OCI-LY1 (cell line): ENCODE results near the gene SIGLEC1.

ENCODE experiments used
- H2AFZ ChIP-seq: fragments of 200-600 bp; sonication (generic), shearing (Covaris generic); 2 replicates; pipeline ENCODE4 v1.6.0; 2014; ENCODE audit warnings: antibody characterized with exemption, mild to moderate bottlenecking, low read length
- H3F3A ChIP-seq: fragments of 200-600 bp; sonication (generic), shearing (Covaris generic); 2 replicates; pipeline ENCODE4 v1.6.0; 2014; ENCODE audit warnings: mild to moderate bottlenecking, antibody characterized with exemption, low read length, moderate library complexity; ENCODE audit not compliant: insufficient read depth
- H3K27ac ChIP-seq: fragments of 200-600 bp; sonication (generic); 2 replicates; pipeline ENCODE4 v1.5.1; 2014; ENCODE audit warnings: low read length, mixed run types, mild to moderate bottlenecking, low read depth; ENCODE audit not compliant: poor library complexity, severe bottlenecking
- H3K27me3 ChIP-seq: fragments of 200-600 bp; sonication (generic); 2 replicates; pipeline ENCODE4 v1.6.0; 2014; ENCODE audit warnings: antibody characterized with exemption, mild to moderate bottlenecking, low read length, moderate library complexity; ENCODE audit not compliant: insufficient read depth
- H3K36me3 ChIP-seq: fragments of 200-600 bp; sonication (generic); 2 replicates; pipeline ENCODE4 v1.6.1; 2014; ENCODE audit warnings: mild to moderate bottlenecking, antibody characterized with exemption, low read length, moderate library complexity, mixed read lengths; ENCODE audit not compliant: insufficient read depth
- H3K4me1 ChIP-seq: fragments of 200-600 bp; sonication (generic); 2 replicates; pipeline ENCODE4 v1.5.1; 2014; ENCODE audit warnings: mild to moderate bottlenecking, low read length, moderate library complexity; ENCODE audit not compliant: insufficient read depth, severe bottlenecking
- H3K4me2 ChIP-seq: fragments of 200-600 bp; sonication (generic), shearing (Covaris generic); 2 replicates; pipeline ENCODE4 v1.6.1; 2014; ENCODE audit warnings: low read length
- H3K4me3 ChIP-seq: fragments of 200-600 bp; sonication (generic); 2 replicates; pipeline ENCODE4 v1.5.1; 2014; ENCODE audit warnings: low read length, low read depth, mild to moderate bottlenecking, mixed read lengths; ENCODE audit not compliant: poor library complexity, severe bottlenecking
- H3K79me2 ChIP-seq: fragments of 200-600 bp; shearing (Covaris generic); 2 replicates; pipeline ENCODE4 v1.6.1; 2016; ENCODE audit warnings: mixed run types, low read length, mixed read lengths; ENCODE audit not compliant: insufficient read depth
- H3K9ac ChIP-seq: fragments of 200-600 bp; sonication (generic), shearing (Covaris generic); 2 replicates; pipeline ENCODE4 v1.6.1; 2014; ENCODE audit warnings: mild to moderate bottlenecking, low read length, mixed read lengths
- H3K9me2 ChIP-seq: fragments of 200-600 bp; sonication (generic), shearing (Covaris generic); 2 replicates; pipeline ENCODE4 v1.6.1; 2014; ENCODE audit warnings: low read depth, mild to moderate bottlenecking, low read length, mixed read lengths
- H3K9me3 ChIP-seq: fragments of 200-600 bp; shearing (Covaris generic); 2 replicates; pipeline ENCODE4 v1.6.1; 2014; ENCODE audit warnings: low read length, mixed read lengths
- H4K20me1 ChIP-seq: fragments of 200-600 bp; sonication (generic), shearing (Covaris generic); 2 replicates; pipeline ENCODE4 v1.6.0; 2016; ENCODE audit warnings: mild to moderate bottlenecking, low read length; ENCODE audit not compliant: insufficient read depth
- CTCF ChIP-seq: fragments of 200-600 bp; sonication (generic), shearing (Covaris generic); IDR thresholded peaks from 2 replicates; pipeline ENCODE4 v1.5.1; 2017; ENCODE audit warnings: mild to moderate bottlenecking, antibody characterized with exemption, low read length, moderate library complexity, mixed read lengths
- EZH2 ChIP-seq: fragments of 200-600 bp; sonication (generic), shearing (Covaris generic); IDR thresholded peaks from 2 replicates; pipeline ENCODE4 v1.8.0; 2017; ENCODE audit warnings: borderline replicate concordance, mixed run types, mild to moderate bottlenecking, antibody characterized with exemption, low read length, moderate library complexity, mixed read lengths

Gene SIGLEC1

GRCh38 chr20:3743251-3743650 is 30.9 kb upstream of the SIGLEC1 start:
- Histone ChIP-seq H3K79me2 (no peaks in the 10 kb centered on the region), H3K9ac (no peak overlapping the region), H3K4me1 (no peaks in the 10 kb centered on the region), H3K27me3 (peaks cover 10% of the 10 kb centered on the region; the same call in 1 of the 2 replicates), H3K9me2 (no peaks in the 10 kb centered on the region), H3F3A (no peaks in the 10 kb centered on the region), H3K9me3 (no peaks in the 10 kb centered on the region), H3K36me3 (no peaks in the 10 kb centered on the region), H3K4me3 (no peak overlapping the region), H3K4me2 (no peak overlapping the region), H2AFZ (no peak overlapping the region), H3K27ac (no peak overlapping the region), H4K20me1 (no peaks in the 10 kb centered on the region)
- TF ChIP-seq EZH2, result no peak
- no peak for TF ChIP-seq CTCF

GRCh38 chr20:3741836-3742458 is 29.5 kb upstream of the SIGLEC1 start:
- Histone ChIP-seq H2AFZ (no peak overlapping the region), H3F3A (no peaks in the 10 kb centered on the region), H4K20me1 (no peaks in the 10 kb centered on the region), H3K9me2 (no peaks in the 10 kb centered on the region), H3K9me3 (no peaks in the 10 kb centered on the region), H3K27ac (no peak overlapping the region), H3K4me3 (no peak overlapping the region), H3K36me3 (no peaks in the 10 kb centered on the region), H3K9ac (no peak overlapping the region), H3K4me1 (no peaks in the 10 kb centered on the region), H3K4me2 (no peak overlapping the region), H3K27me3 (peaks cover 9% of the 10 kb centered on the region; the same call in 1 of the 2 replicates), H3K79me2 (no peaks in the 10 kb centered on the region)
- TF ChIP-seq EZH2 (no peak), CTCF (no peak)

DNA sequence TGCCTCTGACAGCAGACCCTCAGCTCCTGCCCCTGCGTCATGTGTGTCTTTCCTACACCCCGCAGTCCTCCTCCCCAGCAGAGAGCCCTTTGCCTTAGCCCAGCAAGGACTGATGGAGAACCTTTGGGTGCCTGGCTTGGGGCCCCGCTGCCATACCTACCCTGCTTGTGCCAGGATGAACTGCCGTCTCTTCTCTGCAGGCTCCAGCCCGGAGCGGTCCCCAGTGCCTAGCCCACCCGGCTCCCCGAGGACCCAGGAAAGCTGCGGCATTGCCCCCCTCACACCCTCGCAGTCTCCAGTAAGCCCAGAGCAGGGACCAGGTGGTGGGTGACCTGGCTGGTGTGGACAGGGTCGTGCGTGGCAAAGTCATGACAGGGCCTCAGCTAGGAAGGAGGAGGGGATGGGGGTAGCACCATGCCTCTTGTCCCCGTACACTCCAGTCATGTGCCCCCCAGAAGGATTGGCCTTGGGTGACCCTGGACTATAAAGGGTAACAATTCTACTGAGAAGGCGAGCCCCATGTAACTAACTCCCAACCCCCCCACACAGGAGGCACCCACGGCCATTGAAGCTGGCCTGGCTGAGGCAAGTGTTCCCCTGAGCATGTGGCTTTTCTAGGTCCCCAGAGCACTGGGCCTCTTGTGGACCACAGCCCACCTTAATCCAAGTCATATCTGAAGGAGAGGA is 28.4 kb upstream of the SIGLEC1 start:
- peaks cover 5% of the 10 kb centered on the region; the same call in 1 of the 2 replicates for H3K27me3 ChIP-seq
- no peaks in the 10 kb centered on the region for H4K20me1 ChIP-seq
- H3K36me3 ChIP-seq, result no peaks in the 10 kb centered on the region
- no peak for TF ChIP-seq CTCF
- TF ChIP-seq EZH2, result no peak
- no peak overlapping the region for H3K4me2 ChIP-seq
- H2AFZ ChIP-seq, result no peak overlapping the region
- no peaks in the 10 kb centered on the region for H3F3A ChIP-seq
- H3K4me1 ChIP-seq, result no peaks in the 10 kb centered on the region
- H3K27ac ChIP-seq, result no peak overlapping the region
- H3K79me2 ChIP-seq, result no peaks in the 10 kb centered on the region
- H3K4me3 ChIP-seq, result no peak overlapping the region
- no peaks in the 10 kb centered on the region for H3K9me2 ChIP-seq
- no peak overlapping the region for H3K9ac ChIP-seq
- H3K9me3 ChIP-seq, result no peaks in the 10 kb centered on the region
